HG03045 (cell line): ENCODE measurements around the gene FGF18.

Source experiments
- ATAC-seq: cut with Tn5 transposase; IDR thresholded peaks from one replicate; pipeline ENCODE4 v1.9.1; 2021; ENCODE audit warnings: mild to moderate bottlenecking, moderate library complexity; ENCODE audit not compliant: unreplicated experiment

FGF18 gene

GRCh38 chr5:171438738-171439137, 19.3 kb downstream of the FGF18 start:
- no peak for ATAC-seq

- ATAC-seq, result no peak
Measured at GRCh38 chr5:171441246-171441791, 21.9 kb downstream of the FGF18 start.

GRCh38 chr5:171442287-171443042, 23.0 kb downstream of the FGF18 start:
- no peak for ATAC-seq

- ATAC-seq, result no peak
Measured at GRCh38 chr5:171444582-171444981, 25.1 kb downstream of the FGF18 start.

GRCh38 chr5:171445644-171446516, 26.4 kb downstream of the FGF18 start:
- ATAC-seq, result no peak

GRCh38 chr5:171447226-171447625, 27.8 kb downstream of the FGF18 start:
- ATAC-seq, result no peak

GRCh38 chr5:171449426-171449825, 30.0 kb downstream of the FGF18 start:
- ATAC-seq, result no peak

- ATAC-seq, result no peak
Measured at GRCh38 chr5:171450423-171451331, 31.2 kb downstream of the FGF18 start.

GRCh38 chr5:171451421-171451820, 32.0 kb downstream of the FGF18 start:
- no peak for ATAC-seq

GRCh38 chr5:171453056-171453725, 33.7 kb downstream of the FGF18 start:
- ATAC-seq, result no peak

- ATAC-seq, result no peak
Measured at GRCh38 chr5:171453988-171454387, 34.5 kb downstream of the FGF18 start.

- no peak for ATAC-seq
Measured at GRCh38 chr5:171454549-171454948, 35.1 kb downstream of the FGF18 start.

- no peak for ATAC-seq
Measured at GRCh38 chr5:171455522-171455921, 36.1 kb downstream of the FGF18 start.

- no peak for ATAC-seq
Measured at GRCh38 chr5:171457208-171457981, 37.9 kb downstream of the FGF18 start.

GRCh38 chr5:171459839-171460238, 40.4 kb downstream of the FGF18 start:
- no peak for ATAC-seq

GRCh38 chr5:171462136-171462927, 42.9 kb downstream of the FGF18 start:
- ATAC-seq, result no peak

GRCh38 chr5:171462928-171463861, 43.7 kb downstream of the FGF18 start:
- ATAC-seq, result no peak

GRCh38 chr5:171463862-171464229, 44.4 kb downstream of the FGF18 start:
- no peak for ATAC-seq
